Neural cell (in vitro differentiated cells): ENCODE measurements around the gene MCMBP. TPM values are rescaled to one million over a fixed set of nuclear protein-coding genes. Genes with fewer than 3 reads are reported as not detected.

Experiments
- H2AFZ ChIP-seq: fragments of 200-600, 300-800 bp; sonication (generic), shearing (Covaris generic); 2 replicates; pipeline ENCODE4 v1.6.0; 2014; ENCODE audit warnings: low read depth, mild to moderate bottlenecking, antibody characterized with exemption, low read length, moderate library complexity
- H3F3A ChIP-seq: fragments of 200-600 bp; shearing (Covaris generic); 2 replicates; pipeline ENCODE4 v1.6.1; 2016; ENCODE audit warnings: mild to moderate bottlenecking, moderate library complexity, mixed read lengths, antibody characterized with exemption, low read length; ENCODE audit not compliant: insufficient read depth, poor library complexity, severe bottlenecking
- H3K27ac ChIP-seq: fragments of 200-600, 300-800 bp; sonication (generic), shearing (Covaris generic); 2 replicates; pipeline ENCODE4 v1.5.1; 2014; ENCODE audit warnings: mild to moderate bottlenecking, low read length, moderate library complexity
- H3K27me3 ChIP-seq: fragments of 300-800, 200-600 bp; sonication (generic), shearing (Covaris generic); 2 replicates; pipeline ENCODE4 v1.6.0; 2014; ENCODE audit warnings: mild to moderate bottlenecking, low read depth, low read length, moderate library complexity; ENCODE audit not compliant: insufficient read depth
- H3K36me3 ChIP-seq: fragments of 300-800, 200-600 bp; sonication (generic), shearing (Covaris generic); 2 replicates; pipeline ENCODE4 v1.5.1; 2014; ENCODE audit warnings: mild to moderate bottlenecking, antibody characterized with exemption, low read length, moderate library complexity; ENCODE audit not compliant: insufficient read depth
- H3K4me2 ChIP-seq: fragments of 300-800, 200-600 bp; sonication (generic), shearing (Covaris generic); 2 replicates; pipeline ENCODE4 v1.6.0; 2014; ENCODE audit warnings: mild to moderate bottlenecking, low read length
- H3K4me3 ChIP-seq: fragments of 300-800, 200-600 bp; sonication (generic), shearing (Covaris generic); 2 replicates; pipeline ENCODE4 v1.5.1; 2014; ENCODE audit warnings: mild to moderate bottlenecking, low read length, moderate library complexity
- H3K79me2 ChIP-seq: fragments of 200-600 bp; shearing (Covaris generic); replicated peaks from 2 replicates; pipeline ENCODE4 v1.6.0; 2014; ENCODE audit warnings: mild to moderate bottlenecking, low read length, moderate library complexity; ENCODE audit not compliant: insufficient read depth
- H3K9ac ChIP-seq: fragments of 300-800, 200-600 bp; sonication (generic), shearing (Covaris generic); 2 replicates; pipeline ENCODE4 v1.6.1; 2016; ENCODE audit warnings: mild to moderate bottlenecking, low read length, mixed read lengths
- H3K9me2 ChIP-seq: fragments of 200-600 bp; shearing (Covaris generic); 2 replicates; pipeline ENCODE4 v1.6.1; 2016; ENCODE audit warnings: mild to moderate bottlenecking, low read length, mixed read lengths; ENCODE audit not compliant: insufficient read depth
- H3K9me3 ChIP-seq: fragments of 200-600, 300-800 bp; sonication (generic), shearing (Covaris generic); 2 replicates; pipeline ENCODE4 v1.6.1; 2016; ENCODE audit warnings: mild to moderate bottlenecking, mixed run types, low read length, moderate library complexity, mixed read lengths
- H4K20me1 ChIP-seq: fragments of 200-600 bp; shearing (Covaris generic); 2 replicates; pipeline ENCODE4 v1.6.1; 2016; ENCODE audit warnings: mild to moderate bottlenecking, mixed run types; ENCODE audit not compliant: insufficient read depth
- CTCF ChIP-seq: fragments of 450-650 bp; IDR thresholded peaks from 2 replicates; pipeline ENCODE4 v1.5.1; 2014; ENCODE audit warnings: antibody characterized with exemption, mild to moderate bottlenecking, moderate library complexity; ENCODE audit not compliant: poor library complexity, severe bottlenecking
- EP300 ChIP-seq: fragments of 450-650 bp; conservative IDR thresholded peaks from 2 replicates; pipeline ENCODE4 v1.6.1; 2014; ENCODE audit warnings: antibody characterized with exemption, mild to moderate bottlenecking, moderate library complexity; ENCODE audit not compliant: poor library complexity, severe bottlenecking
- EZH2 ChIP-seq: fragments of 200-600, 300-800 bp; shearing (Covaris generic), sonication (generic); IDR thresholded peaks from 2 replicates; pipeline ENCODE4 v1.6.1; 2014; ENCODE audit warnings: antibody characterized with exemption, low read length, borderline replicate concordance, mild to moderate bottlenecking; ENCODE audit not compliant: insufficient read depth, poor library complexity, severe bottlenecking
- MXI1 ChIP-seq: fragments of 450-650 bp; conservative IDR thresholded peaks from 2 replicates; pipeline ENCODE4 v1.6.1; 2014; ENCODE audit warnings: antibody characterized with exemption, mild to moderate bottlenecking; ENCODE audit not compliant: poor library complexity, severe bottlenecking
- POLR2AphosphoS5 ChIP-seq: IDR thresholded peaks from 2 replicates; pipeline ENCODE4 v1.6.1; 2012
- RAD21 ChIP-seq: fragments of 450-650 bp; conservative IDR thresholded peaks from 2 replicates; pipeline ENCODE4 v1.6.1; 2014; ENCODE audit warnings: antibody characterized with exemption, mild to moderate bottlenecking, moderate library complexity
- REST ChIP-seq: IDR thresholded peaks from 2 replicates; pipeline ENCODE4 v1.6.1; 2012; ENCODE audit warnings: borderline replicate concordance
- SMC3 ChIP-seq: fragments of 450-650 bp; conservative IDR thresholded peaks from 2 replicates; pipeline ENCODE4 v1.6.1; 2014; ENCODE audit warnings: antibody characterized with exemption, mild to moderate bottlenecking, moderate library complexity; ENCODE audit not compliant: poor library complexity
- TAF1 ChIP-seq: IDR thresholded peaks from 2 replicates; pipeline ENCODE4 v1.6.1; 2012; ENCODE audit warnings: low read depth
- polyA plus RNA-seq: library from polyadenylated mRNA; depleted of rRNA; stranded (reverse); fragments of >200 nt; gene quantifications from 2 replicates; pipeline ENCODE4 v1.2.3, GENCODE V29; 2014

Gene MCMBP
- polyA plus RNA-seq, 1 donor from 2014 or later, result 58.0 TPM

GRCh38 chr10:119807960-119808697 lies 64.5 kb downstream of the MCMBP start:
- no peak overlapping the region for H3K9ac ChIP-seq
- no peak overlapping the region for H3K27ac ChIP-seq
- H3K4me2 ChIP-seq, result no peak overlapping the region
- no peaks in the 10 kb centered on the region for H4K20me1 ChIP-seq
- H3K27me3 ChIP-seq, result no peaks in the 10 kb centered on the region
- peaks cover 6% of the 10 kb centered on the region for H3K36me3 ChIP-seq
- H3K79me2 ChIP-seq, result no peaks in the 10 kb centered on the region
- H3K9me2 ChIP-seq, result no peaks in the 10 kb centered on the region
- H3K4me3 ChIP-seq, result no peak overlapping the region
- no peak overlapping the region for H2AFZ ChIP-seq
- TF ChIP-seq EZH2 (no peak), TAF1 (no peak), POLR2AphosphoS5 (no peak), CTCF (no peak), SMC3 (no peak), REST (no peak), MXI1 (no peak), RAD21 (no peak), EP300 (no peak)
- H3F3A ChIP-seq, result no peaks in the 10 kb centered on the region
- H3K9me3 ChIP-seq, result no peaks in the 10 kb centered on the region

DNA sequence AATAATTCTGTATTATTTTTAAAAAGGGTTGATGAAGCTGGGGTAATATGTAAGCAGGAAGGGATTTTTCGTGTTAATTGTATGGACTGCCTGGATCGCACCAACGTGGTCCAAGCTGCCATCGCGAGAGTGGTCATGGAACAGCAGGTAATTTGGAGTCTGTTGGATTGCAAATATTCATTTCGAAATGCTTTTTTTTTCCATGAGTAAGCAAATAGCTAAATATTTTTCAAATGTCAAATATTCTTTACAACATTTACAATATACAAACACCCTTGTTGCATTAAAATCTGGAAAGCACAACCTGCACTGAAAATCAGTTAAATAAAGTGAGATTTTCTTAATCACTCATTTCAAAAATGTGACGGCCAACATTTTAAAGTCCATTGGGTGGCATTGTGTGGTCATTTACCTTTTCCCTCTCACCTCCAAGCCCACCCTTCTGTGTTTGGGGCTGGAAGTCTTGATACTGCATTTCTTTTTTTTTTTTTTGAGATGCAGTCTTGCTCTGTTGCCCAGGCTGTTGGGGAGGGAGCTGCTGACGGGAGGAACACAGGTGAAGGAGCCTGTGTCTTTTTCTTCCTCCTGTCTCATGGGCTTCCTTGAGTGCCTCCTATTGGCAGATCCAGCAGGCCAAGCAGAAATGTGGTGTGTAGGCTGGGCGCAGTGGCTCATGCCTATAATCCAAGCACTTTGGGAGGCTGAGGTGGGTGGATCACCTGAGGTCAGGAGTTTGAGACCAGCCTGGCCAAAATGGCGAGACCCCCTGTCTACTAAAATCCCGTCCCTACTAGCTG lies 66.1 kb downstream of the MCMBP start:
- H3K79me2 ChIP-seq, result no peaks in the 10 kb centered on the region
- no peaks in the 10 kb centered on the region for H4K20me1 ChIP-seq
- H3K4me2 ChIP-seq, result no peak overlapping the region
- no peaks in the 10 kb centered on the region for H3K27me3 ChIP-seq
- no peak overlapping the region for H3K4me3 ChIP-seq
- no peaks in the 10 kb centered on the region for H3F3A ChIP-seq
- no peaks in the 10 kb centered on the region for H3K9me2 ChIP-seq
- H3K9ac ChIP-seq, result no peak overlapping the region
- H3K36me3 ChIP-seq, result peaks cover 6% of the 10 kb centered on the region
- TF ChIP-seq SMC3, result no peak
- no peak for TF ChIP-seq EP300
- no peak for TF ChIP-seq EZH2
- no peak for TF ChIP-seq RAD21
- no peak overlapping the region for H2AFZ ChIP-seq
- no peak overlapping the region for H3K27ac ChIP-seq
- no peaks in the 10 kb centered on the region for H3K9me3 ChIP-seq
